ENCODE results near the gene ZNF341. TPM values are rescaled to one million over a fixed set of nuclear protein-coding genes. Genes with fewer than 3 reads are reported as not detected.

Gene ZNF341
- total RNA-seq, 1 experiment from 2014 or later: 7.7 TPM

GRCh38 chr20:33787253-33787891 lies 55.6 kb downstream of the ZNF341 start:
- Histone ChIP-seq H3K4me3 (ENCODE audit: low read depth in 2 of 2, low read length in 2 of 2) (no peak overlapping the region), H3K4me1 (ENCODE audit: control insufficient read depth, insufficient read depth, low read length) (peaks cover 22% of the 10 kb centered on the region), H3K9me3 (ENCODE audit: control insufficient read depth, insufficient read depth, low read depth, low read length) (no peaks in the 10 kb centered on the region), H3K27me3 (ENCODE audit: control insufficient read depth, insufficient read depth, low read length) (no peaks in the 10 kb centered on the region), H3K36me3 (ENCODE audit: control insufficient read depth, insufficient read depth, low read length) (no peaks in the 10 kb centered on the region), H3K27ac (ENCODE audit: low read length) (no peak overlapping the region)
- ChIA-PET POLR2A (no interaction called here), CTCF (interaction anchor here (0.7 kb wide), 1 partner anchor 354 kb away, joined by 3 read pairs; no protein-coding TSS in a partner anchor)
- intact Hi-C loops (cut with micrococcal nuclease; ENCODE audit: unreplicated experiment): no loop called here
- ATAC-seq (no peak), DNase-seq (ENCODE audit: low read depth, low spot score) (no peak)
- in situ Hi-C loops (cut with HindIII; ENCODE audit: low pct_unique_long_range_greater_than_20kb, low sequenced_read_pairs): no loop called here
- TF ChIP-seq TCF7L2 (IDR thresholded peaks at IDR 0.05; ENCODE audit: low read depth, low read length) (no peak), POLR2AphosphoS5 (IDR thresholded peaks at IDR 0.05; ENCODE audit: low read depth, low read length) (no peak), REST (IDR thresholded peaks at IDR 0.05; ENCODE audit: insufficient read depth in 1 of 2, low read depth in 2 of 2, low read length in 1 of 2) (no peak), SIN3A (IDR thresholded peaks at IDR 0.05; ENCODE audit: borderline replicate concordance, insufficient read depth, low read depth, low read length) (no peak), CTCF (IDR thresholded peaks at IDR 0.05) (no peak)
- BruUV-seq (replicated peaks): no TSS peak

GRCh38 chr20:33788351-33789049 lies 56.7 kb downstream of the ZNF341 start:
- ChIA-PET POLR2A (interaction anchor here (0.6 to 0.7 kb wide), 2 partner anchors 24 to 32 kb away, joined by 3 to 5 read pairs; no protein-coding TSS in a partner anchor), CTCF (interaction anchor here (0.6 kb wide), 1 partner anchor 164 kb away, joined by 4 read pairs; no protein-coding TSS in a partner anchor)
- H3K27ac ChIP-seq (ENCODE audit: low read length): peak overlapping the region; percentile 36; the same call in 1 of the 2 replicates
- no TSS peak for BruUV-seq (replicated peaks)
- ATAC-seq (no peak), DNase-seq (ENCODE audit: low read depth, low spot score) (no peak)
- H3K27me3 ChIP-seq (ENCODE audit: control insufficient read depth, insufficient read depth, low read length): no peaks in the 10 kb centered on the region
- H3K9me3 ChIP-seq (ENCODE audit: control insufficient read depth, insufficient read depth, low read depth, low read length): no peaks in the 10 kb centered on the region
- TF ChIP-seq REST (IDR thresholded peaks at IDR 0.05; ENCODE audit: insufficient read depth in 1 of 2, low read depth in 2 of 2, low read length in 1 of 2): no peak
- no peak for TF ChIP-seq POLR2AphosphoS5 (IDR thresholded peaks at IDR 0.05; ENCODE audit: low read depth, low read length)
- no peak for TF ChIP-seq CTCF (IDR thresholded peaks at IDR 0.05)
- no peak for TF ChIP-seq TCF7L2 (IDR thresholded peaks at IDR 0.05; ENCODE audit: low read depth, low read length)
- TF ChIP-seq SIN3A (IDR thresholded peaks at IDR 0.05; ENCODE audit: borderline replicate concordance, insufficient read depth, low read depth, low read length): no peak
- H3K4me3 ChIP-seq (ENCODE audit: low read depth in 2 of 2, low read length in 2 of 2): no peak overlapping the region
- no peaks in the 10 kb centered on the region for H3K36me3 ChIP-seq (ENCODE audit: control insufficient read depth, insufficient read depth, low read length)
- in situ Hi-C loops (cut with HindIII; ENCODE audit: low pct_unique_long_range_greater_than_20kb, low sequenced_read_pairs) (no loop called here), intact Hi-C loops (cut with micrococcal nuclease; ENCODE audit: unreplicated experiment) (no loop called here)
- peaks cover 22% of the 10 kb centered on the region for H3K4me1 ChIP-seq (ENCODE audit: control insufficient read depth, insufficient read depth, low read length)
